NCI-H460 (cell line): Measurements from ENCODE around the gene SMTNL1. TPM values are rescaled to one million over a fixed set of nuclear protein-coding genes. Genes with fewer than 3 reads are reported as not detected.

Experiments used
- DNase-seq: peaks from one replicate; pipeline ENCODE4 v3.0.0-alpha.2; 2016; ENCODE audit warnings: low read depth; ENCODE audit errors: extremely low read depth
- small RNA-seq, 2 experiments: library from RNA; depleted of rRNA; stranded (forward); fragments of <200 nt; gene quantifications; one replicate each; pipeline ENCODE3, GENCODE V24; 2014
- total RNA-seq: library from RNA; depleted of rRNA; stranded (reverse); fragments of >200 nt; shearing (Covaris generic); gene quantifications from 2 replicates; pipeline ENCODE4 v1.2.3, GENCODE V29; 2014; rRNA removed

The SMTNL1 gene
- total RNA-seq, 1 experiment from 2014 or later, result not detected

DNA sequence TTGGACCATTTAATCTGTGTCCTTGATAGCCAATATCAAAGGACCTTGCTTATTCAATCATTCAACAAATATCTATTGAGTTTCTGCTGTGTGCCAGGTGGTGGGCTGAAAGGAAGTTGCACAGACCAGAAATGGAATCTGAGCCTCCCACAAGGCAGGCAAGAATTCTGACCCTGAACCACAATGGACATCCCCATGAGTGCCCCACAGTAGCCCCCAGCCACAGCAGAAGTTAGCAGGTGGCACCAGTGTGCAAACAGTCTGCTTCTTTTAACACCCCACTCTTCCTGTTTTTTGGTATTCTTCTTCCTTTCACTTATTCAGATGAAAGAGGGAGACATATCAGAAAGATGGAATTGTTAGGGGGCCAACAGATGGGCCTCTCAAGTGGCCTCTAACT lies 47.9 kb downstream of the SMTNL1 start:
- no peak for DNase-seq

DNA sequence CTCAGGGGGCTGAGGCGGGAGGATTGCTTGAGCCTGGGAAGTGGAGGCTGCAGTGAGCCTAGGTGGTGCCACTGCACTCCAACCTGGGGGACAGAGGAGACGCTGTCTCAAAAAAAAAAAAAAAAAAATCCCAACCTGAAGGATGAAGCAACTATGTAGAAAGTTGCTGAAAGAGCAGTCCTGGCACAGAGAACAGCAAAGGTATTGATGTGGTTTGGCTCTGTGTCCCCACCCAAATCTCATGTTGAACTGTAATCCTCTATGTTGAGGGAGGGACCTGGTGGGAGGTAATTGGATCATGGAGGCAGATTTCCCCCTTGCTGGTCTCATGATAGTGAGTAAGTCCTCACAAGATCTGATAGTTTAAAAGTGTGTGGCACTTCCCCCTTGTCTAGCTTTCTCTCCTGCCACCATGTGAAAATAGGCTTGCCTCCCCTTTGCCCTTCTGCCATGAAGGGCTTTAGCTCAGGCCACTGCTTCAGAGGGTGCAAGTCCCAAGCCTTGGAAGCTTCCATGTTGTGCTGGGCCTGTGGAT lies 49.4 kb downstream of the SMTNL1 start:
- no peak for DNase-seq

DNA sequence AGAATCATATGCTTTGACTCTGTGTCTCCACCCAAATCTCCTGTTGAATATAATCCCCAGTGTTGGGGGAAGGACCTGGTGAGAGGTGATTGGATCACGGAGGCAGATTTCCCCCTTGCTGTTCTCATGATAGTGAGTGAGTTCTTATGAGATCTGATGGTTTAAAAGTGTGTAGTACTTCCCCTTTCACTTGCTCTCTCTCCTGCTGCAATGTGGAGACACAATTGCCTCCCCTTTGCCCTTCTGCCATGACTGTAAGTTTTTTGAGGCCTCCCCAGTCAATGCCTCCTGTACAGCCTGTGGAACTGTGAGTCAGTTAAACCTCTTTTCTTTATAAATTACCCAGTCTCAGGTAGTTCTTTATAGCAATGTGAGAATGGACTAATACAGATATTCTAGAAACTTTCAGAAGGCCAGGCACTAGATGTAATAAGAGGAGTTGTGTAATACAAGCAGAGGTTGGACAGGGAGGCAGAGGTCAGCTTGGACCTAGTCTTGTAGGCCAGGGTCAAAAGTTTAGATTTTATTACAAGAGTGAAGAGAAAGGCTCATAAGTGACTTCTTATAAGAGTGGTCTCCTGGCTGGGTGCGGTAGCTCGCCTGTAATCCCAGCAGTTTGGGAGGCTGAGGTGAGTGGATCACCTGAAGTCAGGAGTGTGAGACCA lies 50.8 kb downstream of the SMTNL1 start:
- DNase-seq, result no peak

DNA sequence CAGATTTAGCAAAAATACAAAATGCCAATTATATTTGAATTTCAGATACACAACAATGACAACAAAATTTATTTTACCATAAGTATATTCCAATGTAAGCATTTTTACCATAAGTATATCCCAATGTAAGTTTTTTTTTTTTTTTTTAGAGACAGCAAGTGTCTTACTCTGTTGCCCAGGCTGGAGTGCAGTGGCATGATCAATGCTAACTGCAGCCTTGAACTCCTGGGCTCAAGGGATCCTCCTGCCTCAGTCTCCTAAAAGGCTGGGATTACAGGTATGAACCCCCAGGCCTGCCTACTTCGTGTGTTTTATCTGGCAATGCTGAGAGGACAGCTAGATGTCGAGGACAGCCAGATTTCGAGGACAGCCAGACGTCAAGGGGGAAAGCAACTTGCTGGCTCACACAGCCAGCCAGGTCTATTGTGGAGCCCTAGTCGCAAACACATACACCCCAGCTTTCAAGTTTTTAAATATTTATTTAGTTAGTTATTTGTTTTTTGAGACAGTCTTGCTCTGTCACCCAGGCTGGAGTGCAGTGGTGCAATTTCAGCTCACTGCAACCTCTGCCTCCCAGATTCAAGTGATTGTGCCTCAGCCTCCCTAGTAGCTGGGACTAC lies 59.0 kb downstream of the SMTNL1 start:
- no peak for DNase-seq

DNA sequence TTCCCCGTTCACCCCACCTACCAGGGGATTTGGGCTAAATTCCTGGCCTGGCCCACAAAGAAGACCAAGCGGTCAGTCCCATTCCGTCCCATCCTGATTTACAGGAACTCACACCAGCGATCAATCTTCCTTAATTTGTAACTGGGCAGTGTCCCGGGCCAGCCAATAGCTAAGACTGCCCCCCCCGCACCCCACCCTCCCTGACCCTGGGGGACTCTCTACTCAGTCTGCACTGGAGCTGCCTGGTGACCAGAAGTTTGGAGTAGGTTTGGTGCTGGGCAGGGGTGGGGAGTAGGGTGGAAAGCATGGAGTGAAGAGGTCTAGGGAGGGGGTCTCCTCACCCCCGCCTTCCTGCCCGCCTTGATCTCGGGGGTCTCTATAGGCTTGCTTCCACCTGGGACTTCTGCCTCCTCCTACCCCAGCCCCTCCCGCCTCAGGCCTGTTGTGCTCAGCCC lies 60.1 kb downstream of the SMTNL1 start, which contains the start of gene SERPING1:
SERPING1 (plus strand) TSS at position 225 of the 455 bp plus-strand sequence. CDS start 586 bp downstream, outside the sequence.
- no peak for DNase-seq

DNA sequence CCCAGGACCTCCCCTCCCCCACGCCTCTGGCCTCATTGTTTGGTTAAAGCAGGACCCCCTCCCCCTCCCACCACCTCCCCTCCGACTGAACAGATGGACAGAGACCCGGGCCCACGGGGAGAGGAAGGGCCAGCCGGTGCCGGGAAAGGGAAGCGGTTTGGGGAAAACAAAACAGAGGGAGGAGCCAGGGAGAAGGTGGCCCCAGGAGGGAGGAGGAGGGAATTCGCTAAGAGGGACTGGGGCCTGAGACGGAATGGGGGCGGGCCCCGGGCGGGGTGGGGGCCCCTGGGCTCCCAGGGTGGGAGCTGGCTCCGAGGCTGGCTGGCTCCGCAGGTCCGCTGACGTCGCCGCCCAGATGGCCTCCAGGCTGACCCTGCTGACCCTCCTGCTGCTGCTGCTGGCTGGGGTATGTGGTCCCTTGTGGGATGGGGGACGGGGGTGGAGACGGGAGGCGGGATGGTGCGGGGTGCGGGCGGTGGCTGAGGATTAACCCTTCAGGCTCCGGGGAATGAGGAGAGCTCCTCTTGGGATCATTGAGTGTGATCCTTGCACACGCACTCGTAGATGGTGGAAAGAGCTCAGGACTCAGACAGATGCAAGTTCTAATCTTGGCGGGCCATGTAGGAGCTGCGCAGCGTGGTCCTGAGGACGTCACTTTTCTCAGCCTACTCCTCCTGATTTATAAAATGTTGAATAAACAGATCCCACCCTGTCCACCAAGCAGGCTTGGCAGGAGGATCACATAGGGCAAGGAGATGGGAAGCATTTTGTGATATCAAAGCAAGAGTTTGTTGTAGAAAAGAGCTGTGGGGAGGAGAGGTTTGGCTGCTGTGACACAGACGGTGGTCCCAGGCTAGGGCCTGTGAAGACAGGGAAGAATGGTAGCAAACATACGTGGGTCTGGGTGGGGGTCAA lies 60.8 kb downstream of the SMTNL1 start:
- no peak for DNase-seq

DNA sequence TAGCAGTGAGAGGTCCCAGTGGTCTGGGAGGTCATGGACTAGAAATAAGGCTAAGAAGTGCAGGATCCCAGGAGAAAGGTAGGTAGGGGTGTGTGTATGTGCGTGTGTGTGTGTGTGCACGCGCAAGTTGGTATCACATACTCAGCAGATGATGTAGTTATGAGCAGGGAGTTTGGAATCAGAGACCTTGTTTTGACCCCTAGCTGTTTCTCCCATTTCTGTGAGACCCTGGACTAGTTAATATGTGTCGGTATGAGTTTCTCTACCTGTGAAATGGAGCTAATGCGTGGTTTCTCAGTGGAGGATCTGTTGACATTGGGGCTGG lies 61.4 kb downstream of the SMTNL1 start:
- DNase-seq, result no peak

DNA sequence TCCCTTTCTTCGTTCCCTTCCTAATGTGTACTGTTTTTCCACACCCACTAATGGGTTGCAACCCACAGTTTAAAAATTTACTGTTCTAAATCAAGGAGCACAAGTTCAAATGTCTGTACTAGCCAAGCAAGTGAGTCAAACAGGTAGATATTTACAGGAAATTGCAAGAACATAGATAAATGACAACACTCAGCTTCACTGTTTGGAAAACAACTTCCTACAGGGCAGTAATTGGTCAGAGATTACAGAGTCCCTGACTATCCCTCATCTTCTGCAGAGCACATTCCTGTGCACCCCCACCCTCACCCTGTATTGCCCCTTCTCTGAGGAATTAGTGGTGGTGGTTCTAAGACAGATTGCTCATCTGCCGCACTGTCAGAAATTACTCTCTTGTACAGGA lies 62.0 kb downstream of the SMTNL1 start:
- DNase-seq, result no peak

Small RNAs within 50 kb of the gene (small RNA-seq; reads per million reads assigned to genes)
- gene RN7SL605P, result 0 reads per million in 2 experiments

Other genes starting within 250 kb of the SMTNL1 start
- gene TNKS1BP1, start 212.6 kb upstream of the SMTNL1 start, total RNA-seq, result 17.8 and 19.1 TPM in 2 replicates
- 120 and 125 TPM in 2 replicates for gene SSRP1, start 201.7 kb upstream of the SMTNL1 start, total RNA-seq
- not detected in 2 replicates for gene P2RX3, start 199.2 kb upstream of the SMTNL1 start, total RNA-seq
- not detected in 2 replicates for gene PRG3, start 156.4 kb upstream of the SMTNL1 start, total RNA-seq
- not detected in 2 replicates for gene PRG2, start 146.9 kb upstream of the SMTNL1 start, total RNA-seq
- not detected in 2 replicates for gene SLC43A3, start 110.5 kb upstream of the SMTNL1 start, total RNA-seq
- gene RTN4RL2, start 77.1 kb upstream of the SMTNL1 start, total RNA-seq, result 0.45 and 0.72 TPM in 2 replicates
- 5.1 and 7.6 TPM in 2 replicates for gene SLC43A1, start 21.9 kb upstream of the SMTNL1 start, total RNA-seq
- 91.7 and 100 TPM in 2 replicates for gene TIMM10, start 6.8 kb upstream of the SMTNL1 start, total RNA-seq
- 20.1 and 20.8 TPM in 2 replicates for gene UBE2L6, start 30.1 kb downstream of the SMTNL1 start, total RNA-seq
- not detected in 2 replicates for gene SERPING1, start 60.1 kb downstream of the SMTNL1 start, total RNA-seq
- not detected in 2 replicates for gene YPEL4, start 112.3 kb downstream of the SMTNL1 start, total RNA-seq
- gene CLP1, start 120.2 kb downstream of the SMTNL1 start, total RNA-seq, result 11.0 and 11.9 TPM in 2 replicates
- 34.8 TPM in 2 replicates for gene ZDHHC5, start 130.5 kb downstream of the SMTNL1 start, total RNA-seq
- gene MED19, start 174.6 kb downstream of the SMTNL1 start, total RNA-seq, result 22.5 and 23.1 TPM in 2 replicates
- 124 and 126 TPM in 2 replicates for gene TMX2, start 175.0 kb downstream of the SMTNL1 start, total RNA-seq
- 85.9 and 104 TPM in 2 replicates for gene SELENOH, start 203.9 kb downstream of the SMTNL1 start, total RNA-seq
- not detected in 2 replicates for gene BTBD18, start 214.2 kb downstream of the SMTNL1 start, total RNA-seq
- 42.3 and 50.0 TPM in 2 replicates for gene CTNND1, start 224.2 kb downstream of the SMTNL1 start, total RNA-seq